GM12874 (cell line): ENCODE results near the gene PEAK3.
A peak's percentile ranks its signal among the peaks of the same experiment; 100 is the strongest.

Source experiments
- TF ChIP-seq, protein P1 (sequence below): IDR thresholded peaks from 2 replicates; pipeline ENCODE4 v1.5.1; 2011; ENCODE audit warnings: low read depth, mild to moderate bottlenecking, control low read depth, low read length, moderate library complexity; ENCODE audit not compliant: insufficient read depth

The PEAK3 gene

DNA sequence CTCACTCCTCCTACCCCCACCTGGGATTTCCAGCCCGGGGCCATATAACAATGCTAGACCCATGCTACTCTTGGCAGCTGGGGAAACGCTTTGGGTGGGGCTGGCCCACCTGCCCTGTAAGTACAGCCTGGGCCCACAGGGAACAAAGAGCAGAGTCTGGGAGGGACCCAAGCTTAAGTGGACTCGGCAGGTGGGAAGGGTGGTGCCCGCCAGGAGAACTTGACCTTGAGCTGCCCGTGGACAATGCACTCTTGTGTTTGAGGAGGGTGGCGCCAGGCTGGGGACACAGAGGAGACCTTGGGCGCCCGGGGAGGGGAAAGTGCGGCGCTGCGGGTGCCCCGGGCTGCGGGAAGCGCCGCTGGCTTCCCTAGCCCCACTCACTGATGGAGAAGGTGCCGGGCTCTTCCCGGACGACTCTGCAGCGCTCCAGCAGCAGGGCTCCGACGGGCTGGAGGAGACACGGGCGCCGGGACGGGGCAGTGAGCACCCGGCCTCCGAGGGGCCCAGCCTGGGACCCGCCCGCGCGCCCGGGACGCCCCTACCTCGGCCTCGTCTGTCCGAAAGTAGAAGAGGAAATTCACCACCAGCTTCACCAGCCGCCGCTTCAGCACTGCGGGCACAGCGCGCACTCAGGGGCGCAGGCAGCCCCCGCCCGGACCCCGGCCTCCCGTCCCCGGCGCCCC is 46.5 kb downstream of the PEAK3 start:
- TF ChIP-seq, protein P1, sequence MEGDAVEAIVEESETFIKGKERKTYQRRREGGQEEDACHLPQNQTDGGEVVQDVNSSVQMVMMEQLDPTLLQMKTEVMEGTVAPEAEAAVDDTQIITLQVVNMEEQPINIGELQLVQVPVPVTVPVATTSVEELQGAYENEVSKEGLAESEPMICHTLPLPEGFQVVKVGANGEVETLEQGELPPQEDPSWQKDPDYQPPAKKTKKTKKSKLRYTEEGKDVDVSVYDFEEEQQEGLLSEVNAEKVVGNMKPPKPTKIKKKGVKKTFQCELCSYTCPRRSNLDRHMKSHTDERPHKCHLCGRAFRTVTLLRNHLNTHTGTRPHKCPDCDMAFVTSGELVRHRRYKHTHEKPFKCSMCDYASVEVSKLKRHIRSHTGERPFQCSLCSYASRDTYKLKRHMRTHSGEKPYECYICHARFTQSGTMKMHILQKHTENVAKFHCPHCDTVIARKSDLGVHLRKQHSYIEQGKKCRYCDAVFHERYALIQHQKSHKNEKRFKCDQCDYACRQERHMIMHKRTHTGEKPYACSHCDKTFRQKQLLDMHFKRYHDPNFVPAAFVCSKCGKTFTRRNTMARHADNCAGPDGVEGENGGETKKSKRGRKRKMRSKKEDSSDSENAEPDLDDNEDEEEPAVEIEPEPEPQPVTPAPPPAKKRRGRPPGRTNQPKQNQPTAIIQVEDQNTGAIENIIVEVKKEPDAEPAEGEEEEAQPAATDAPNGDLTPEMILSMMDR = no peak

DNA sequence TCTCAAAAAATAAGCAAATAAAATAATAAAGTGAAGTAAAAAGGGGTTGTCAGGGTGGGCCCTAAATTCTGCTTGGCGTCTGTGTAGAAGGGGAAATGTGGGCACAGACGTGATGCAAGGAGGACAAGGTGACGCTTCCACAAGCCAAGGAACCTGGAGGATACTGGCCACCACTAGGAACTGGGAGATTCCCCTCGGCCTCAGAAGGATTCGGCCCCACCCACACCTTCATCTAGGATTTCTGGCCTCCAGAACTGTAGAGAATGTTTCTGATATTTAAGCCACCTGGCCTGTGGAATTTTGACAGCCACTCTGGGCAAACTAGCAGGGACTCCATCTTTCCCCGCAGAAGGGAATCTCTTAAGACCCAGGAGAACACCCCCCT is 47.0 kb downstream of the PEAK3 start:
- TF ChIP-seq, protein P1 = no peak

DNA sequence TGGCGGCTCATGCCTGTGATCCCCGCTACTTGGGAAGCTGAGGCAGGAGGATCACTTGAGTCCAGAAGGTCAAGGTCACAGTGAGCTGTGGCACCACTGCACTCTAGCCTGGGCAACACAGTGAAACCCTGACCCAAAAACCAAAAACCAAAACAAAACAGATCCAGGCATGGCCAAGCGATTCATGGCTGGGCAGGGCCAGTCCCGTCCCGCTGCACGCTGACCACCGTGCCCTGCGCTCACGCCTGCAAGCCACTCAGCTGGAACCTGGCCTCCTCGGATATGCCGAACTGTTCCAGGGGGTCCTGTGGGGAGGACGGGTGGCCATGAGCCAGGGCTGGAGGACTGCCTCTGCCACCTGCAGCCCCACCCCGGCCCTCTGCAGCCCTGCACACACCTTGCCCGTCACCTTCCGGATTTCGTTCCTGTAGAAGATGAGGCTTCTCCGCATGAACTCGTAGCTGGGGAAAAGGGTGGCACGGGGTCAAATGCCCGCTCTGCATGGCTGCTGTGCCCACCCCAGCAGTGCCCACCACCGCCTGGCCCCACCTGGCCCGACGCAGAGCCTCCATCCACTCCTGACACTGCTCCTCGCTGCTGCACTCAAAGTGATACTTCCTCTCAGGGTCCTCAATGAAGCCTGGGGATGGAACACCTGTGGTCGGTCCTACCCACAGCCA is 48.2 kb downstream of the PEAK3 start:
- TF ChIP-seq, protein P1 = no peak

- TF ChIP-seq, protein P1 = no peak
Observed at GRCh38 chr19:2232286-2233151, 49.5 kb downstream of the PEAK3 start.

DNA sequence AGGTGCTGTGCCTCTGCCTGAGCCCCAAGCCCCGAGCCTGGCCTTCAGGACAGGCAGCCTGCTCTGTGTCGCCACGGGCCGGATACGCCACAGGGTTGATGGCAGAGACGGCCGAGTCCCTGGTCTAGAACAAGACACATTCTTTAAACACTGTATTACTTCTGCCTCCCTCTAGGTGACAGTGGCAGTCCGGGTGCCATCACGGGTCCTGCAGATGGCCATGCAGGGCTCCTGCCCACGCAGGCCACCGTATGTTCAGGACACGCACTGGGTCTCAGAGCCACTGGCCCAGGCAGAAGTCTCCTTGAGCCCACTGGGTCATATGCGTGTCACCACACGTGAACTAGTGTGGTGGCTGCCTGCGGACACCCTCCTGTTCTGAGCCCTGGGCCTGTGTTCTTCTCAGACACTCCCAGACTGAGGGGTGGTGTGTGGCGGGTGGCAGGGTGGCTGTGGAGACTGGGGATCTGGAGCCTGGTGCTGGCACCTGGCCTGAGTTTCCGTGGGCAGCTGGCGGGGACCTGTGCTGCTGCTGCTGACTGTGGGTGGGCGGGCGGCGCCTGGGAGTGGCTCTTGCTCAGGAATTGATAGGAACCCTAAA is 50.3 kb downstream of the PEAK3 start:
- TF ChIP-seq, protein P1 = peak; percentile 21; the same call in 1 of the 2 replicates

- TF ChIP-seq, protein P1 = no peak
Observed at GRCh38 chr19:2230807-2231533, 51.0 kb downstream of the PEAK3 start.
